ENCODE results near the gene LASP1.

- no peak for TF ChIP-seq ZC3H10 (CRISPR knock-in tag; IDR thresholded peaks at IDR 0.05)
- no peak for TF ChIP-seq CREB5 (CRISPR knock-in tag; IDR thresholded peaks at IDR 0.05; ENCODE audit: low read depth)
- no peak for TF ChIP-seq PATZ1 (CRISPR knock-in tag; IDR thresholded peaks at IDR 0.05; ENCODE audit: borderline replicate concordance)
- no peak for TF ChIP-seq PPARA (CRISPR knock-in tag; IDR thresholded peaks at IDR 0.05; ENCODE audit: borderline replicate concordance)
- no peak for TF ChIP-seq ZNF565 (CRISPR knock-in tag; conservative IDR thresholded peaks at IDR 0.05; ENCODE audit: low read depth)
- TF ChIP-seq BACH2 (CRISPR knock-in tag; IDR thresholded peaks at IDR 0.05; ENCODE audit: borderline replicate concordance), result no peak
- TF ChIP-seq ISL1 (CRISPR knock-in tag; IDR thresholded peaks at IDR 0.05), result no peak
These were observed 26.6 kb downstream of the LASP1 start for GRCh38 chr17:38896346-38896954.

Data from SK-N-SH treated with all-trans-retinoic acid at 6 μM for 48 hours (cell line).